HPDE6-E6E7 (cell line): ENCODE results near the gene SVBP.
A peak's percentile ranks its signal among the peaks of the same experiment; 100 is the strongest.

Source experiments
- DNase-seq: peaks from one replicate; pipeline ENCODE4 v3.0.0; 2011; ENCODE audit warnings: missing footprints; ENCODE audit errors: extremely low spot score

SVBP gene

GRCh38 chr1:42806171-42806570, 11.0 kb downstream of the SVBP start:
- DNase-seq, result no peak

- DNase-seq, result no peak
Observed at GRCh38 chr1:42801832-42802473, 15.2 kb downstream of the SVBP start.

DNA sequence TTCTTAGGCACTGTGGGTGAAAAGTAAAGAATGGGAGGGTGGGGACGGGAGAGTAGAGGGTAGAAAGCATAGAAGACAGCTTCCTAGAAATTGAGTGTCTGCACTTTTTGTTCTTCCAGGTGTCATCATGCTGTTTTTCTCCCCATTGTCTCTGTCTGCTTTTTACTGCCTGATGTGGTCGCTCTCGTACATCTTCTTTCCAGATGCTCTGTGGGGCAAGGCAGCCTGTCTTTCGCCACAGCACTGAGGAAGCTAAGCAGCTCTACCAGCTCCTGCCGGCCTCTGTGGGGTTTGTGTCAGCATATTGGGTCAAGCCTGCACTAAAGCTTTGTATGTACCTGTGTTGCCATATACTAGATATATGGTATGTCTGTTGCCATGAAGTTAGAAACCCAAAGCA, 19.2 kb downstream of the SVBP start:
- no peak for DNase-seq

- DNase-seq, result no peak
Observed at GRCh38 chr1:42797414-42797813, 19.8 kb downstream of the SVBP start.

GRCh38 chr1:42793824-42794223, 23.4 kb downstream of the SVBP start:
- no peak for DNase-seq

DNA sequence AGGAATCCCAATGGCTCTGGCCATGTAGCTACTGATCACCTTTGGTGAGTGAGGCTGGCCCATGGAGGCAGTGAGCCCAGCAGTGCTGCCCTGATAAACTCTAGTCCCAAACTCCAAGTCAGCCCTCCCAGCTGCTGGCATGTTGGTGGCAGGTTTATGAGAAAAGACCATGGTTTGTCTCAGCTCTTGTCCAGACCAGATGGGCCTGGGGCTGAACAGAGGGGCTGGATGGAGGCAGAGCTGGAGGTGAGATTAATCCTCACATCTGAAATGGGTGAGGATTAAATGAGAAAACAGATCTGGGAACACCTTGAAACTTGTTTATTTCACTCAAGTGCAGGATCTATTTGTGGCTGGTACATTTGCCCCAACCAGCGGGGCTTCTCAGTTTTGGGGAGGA, 29.2 kb downstream of the SVBP start:
- no peak for DNase-seq

GRCh38 chr1:42786097-42786496, 31.1 kb downstream of the SVBP start:
- no peak for DNase-seq

DNA sequence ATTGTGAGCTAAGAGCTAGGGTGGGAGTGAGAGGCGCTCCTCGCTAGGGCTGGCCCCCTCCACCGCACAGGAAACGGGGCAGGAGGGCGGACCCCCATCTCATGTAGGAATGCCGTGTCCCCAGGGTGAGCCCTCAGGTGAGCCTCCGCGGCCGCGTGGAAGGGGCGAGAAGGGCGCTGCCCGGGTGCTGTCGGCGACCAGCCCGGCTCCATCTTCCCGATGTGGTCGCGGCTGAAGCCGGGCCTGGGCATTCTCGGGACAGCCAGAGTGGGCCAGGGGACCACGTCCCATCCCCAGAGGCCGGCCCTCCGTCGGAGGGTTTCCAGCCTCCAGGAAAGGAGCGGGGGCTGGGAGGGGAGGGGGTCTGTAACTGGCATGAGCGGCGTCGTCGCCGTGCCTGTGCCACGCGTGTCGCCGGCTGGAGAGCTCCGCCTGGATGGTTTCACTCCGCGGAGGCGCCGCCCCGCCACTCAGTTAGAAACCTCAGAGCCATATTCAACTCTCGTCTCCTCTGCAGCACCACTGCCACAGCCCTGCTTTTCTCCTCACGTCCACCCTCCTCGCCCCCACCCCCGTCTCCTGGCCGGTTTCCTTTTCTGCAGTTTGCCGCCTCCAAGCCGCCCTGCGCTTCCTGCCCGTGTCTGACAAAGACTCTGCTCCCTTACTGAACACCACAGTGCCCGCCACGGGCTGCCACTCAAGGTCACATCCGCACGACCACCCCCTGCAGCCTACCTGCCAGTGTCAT, 32.1 kb downstream of the SVBP start, which contains the start of gene TMEM269:
TSS of gene TMEM269 (plus strand) at position 46 of the 748 bp plus-strand sequence. CDS start 4,903 bp downstream, outside the sequence.
- no peak for DNase-seq

- no peak for DNase-seq
Observed at GRCh38 chr1:42784547-42784945, 32.7 kb downstream of the SVBP start.

DNA sequence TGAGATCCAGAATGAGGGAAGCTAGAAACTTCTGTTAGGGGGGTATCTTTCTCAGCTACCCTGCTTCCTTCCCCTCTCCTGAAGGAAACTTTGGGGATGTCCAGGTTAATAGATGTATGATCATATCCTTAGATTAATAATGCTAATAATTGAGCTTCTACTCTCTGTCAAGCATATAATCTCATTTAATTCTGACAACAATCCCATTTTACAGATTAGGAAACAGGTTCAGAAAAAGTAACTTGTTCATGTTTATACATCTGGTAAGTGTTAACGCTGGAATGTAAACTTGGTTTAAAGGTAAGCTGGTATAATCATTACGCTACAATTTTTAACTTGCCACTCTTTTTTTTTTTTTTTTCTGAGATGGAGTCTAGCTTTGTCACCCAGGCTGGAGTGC, 34.1 kb downstream of the SVBP start:
- DNase-seq, result no peak

- DNase-seq, result no peak
Observed at GRCh38 chr1:42780176-42780575, 37.0 kb downstream of the SVBP start.

- no peak for DNase-seq
Observed at GRCh38 chr1:42779725-42780124, 37.5 kb downstream of the SVBP start.

DNA sequence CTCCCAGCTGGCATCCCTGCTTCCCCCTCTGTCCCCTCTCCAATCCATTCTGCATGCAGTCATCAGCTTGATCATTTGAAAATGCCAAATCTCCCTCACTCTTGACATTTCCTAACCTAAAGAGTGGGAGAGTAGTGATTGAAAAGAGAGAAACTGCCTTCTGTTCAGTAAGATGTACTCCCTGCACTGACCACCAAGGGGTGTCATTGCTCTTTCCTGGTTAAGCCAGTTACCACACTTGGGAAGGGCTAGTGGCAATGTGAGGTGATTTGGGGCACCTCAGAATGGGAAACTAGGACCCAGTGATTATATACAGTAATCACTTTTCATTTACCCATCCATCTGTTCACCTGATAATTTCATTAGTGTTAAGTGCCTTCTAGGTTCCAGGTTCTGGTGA, 39.3 kb downstream of the SVBP start:
- DNase-seq, result peak; percentile 36

- DNase-seq, result no peak
Observed at GRCh38 chr1:42776502-42776901, 40.7 kb downstream of the SVBP start.

- DNase-seq, result no peak
Observed at GRCh38 chr1:42774928-42775526, 42.2 kb downstream of the SVBP start.

DNA sequence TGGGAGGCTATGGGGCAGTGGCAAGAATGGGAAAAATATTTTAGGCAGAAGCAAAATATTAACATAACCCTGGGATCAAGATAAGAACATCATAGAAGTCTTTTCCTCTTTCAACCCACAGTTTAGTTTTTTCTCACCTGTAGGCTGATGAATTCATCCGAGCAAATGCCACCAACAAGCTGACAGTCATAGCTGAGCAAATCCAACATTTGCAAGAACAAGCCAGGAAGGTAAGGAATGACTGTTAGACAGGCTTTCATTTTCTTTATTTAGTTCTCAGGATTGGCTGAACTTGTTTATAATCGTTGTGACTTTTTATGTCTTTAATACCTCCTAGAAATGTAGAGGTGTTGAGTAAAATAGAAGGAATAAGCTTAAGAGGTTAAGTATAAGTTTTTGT, 43.8 kb downstream of the SVBP start:
- DNase-seq, result no peak

DNA sequence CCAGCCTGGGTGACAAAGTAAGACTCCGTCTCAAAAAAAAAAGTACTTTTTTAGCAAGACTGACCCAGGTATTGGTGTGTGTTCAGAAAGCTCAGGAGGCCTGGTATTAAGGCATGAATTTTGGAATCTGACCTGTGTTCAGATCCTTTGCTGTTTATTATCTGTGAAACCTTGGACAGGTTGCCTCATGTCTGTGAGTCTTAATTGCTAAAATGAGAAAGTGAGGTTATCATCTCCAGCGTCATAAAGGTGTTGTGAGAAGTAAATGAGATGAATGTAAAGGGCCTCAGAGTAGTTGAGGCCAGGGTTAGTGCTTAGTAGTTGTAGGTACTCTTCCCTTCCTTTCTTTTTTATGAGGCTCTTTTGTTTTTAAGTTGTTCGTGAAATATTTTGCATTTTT, 47.4 kb downstream of the SVBP start:
- DNase-seq, result no peak

- DNase-seq, result no peak
Observed at GRCh38 chr1:42768172-42768571, 49.0 kb downstream of the SVBP start.

DNA sequence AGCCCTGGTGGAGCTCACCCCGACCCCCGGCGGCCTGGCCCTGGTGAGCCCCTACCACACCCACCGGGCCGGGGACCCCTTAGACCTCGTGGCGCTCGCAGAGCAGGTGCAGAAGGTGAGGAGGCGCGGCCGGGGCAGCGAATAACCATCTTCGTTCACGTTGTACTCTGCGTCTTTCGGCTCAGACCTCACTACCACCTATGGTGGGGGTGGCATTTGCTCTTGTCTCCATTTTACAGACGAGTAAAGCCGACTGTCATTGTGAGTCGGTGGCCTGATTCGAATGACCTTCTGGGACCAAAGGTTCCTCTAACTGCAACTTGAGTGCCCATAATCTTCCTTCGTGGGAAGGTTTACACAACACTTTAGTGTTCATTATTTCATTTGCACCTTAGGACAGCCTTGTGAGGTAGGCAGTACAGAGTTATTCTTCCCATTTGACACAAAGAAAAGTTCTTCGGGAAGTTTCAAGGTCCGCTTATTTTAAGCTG, 49.6 kb downstream of the SVBP start:
- DNase-seq, result no peak

DNA sequence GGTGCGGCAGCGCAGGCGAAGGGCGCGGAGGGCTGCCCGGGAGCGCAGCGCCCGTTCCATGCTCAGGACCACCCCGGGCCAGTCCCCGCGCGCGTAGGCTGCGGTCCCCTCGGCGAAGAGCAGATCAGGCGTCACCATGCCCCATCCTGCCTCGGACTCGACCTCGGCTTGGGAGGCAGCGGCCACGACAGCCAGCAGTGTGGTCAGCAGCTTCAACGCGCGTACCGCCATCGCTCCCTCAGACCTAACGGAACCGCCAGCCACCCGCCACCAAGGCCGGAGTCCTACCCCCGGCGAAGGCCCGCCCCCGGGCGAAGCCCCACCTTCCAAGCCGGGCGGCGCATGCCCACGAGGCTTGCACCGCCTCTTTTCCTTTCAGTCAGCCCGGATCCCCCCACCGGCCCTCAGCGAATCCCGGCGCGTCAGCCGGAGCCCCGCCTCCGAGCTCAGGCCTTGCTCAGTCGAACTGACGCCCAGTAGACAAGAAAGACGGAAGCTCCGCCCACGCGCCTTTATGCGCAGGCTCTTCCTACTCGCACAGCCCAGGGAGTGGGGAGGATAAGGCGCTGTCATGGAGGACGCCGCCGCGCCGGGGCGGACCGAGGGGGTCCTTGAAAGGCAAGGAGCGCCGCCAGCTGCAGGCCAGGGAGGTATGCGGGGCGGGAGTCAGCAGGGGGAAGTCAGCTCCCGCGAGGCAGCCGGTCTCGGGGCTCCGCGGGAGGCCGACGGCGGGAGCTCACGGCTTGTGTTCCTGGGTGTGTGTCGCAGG, 50.3 kb downstream of the SVBP start, which contains the start of the genes C1orf50 and P3H1:
TSS of gene C1orf50 (plus strand) at position 509 of the 769 bp plus-strand sequence. CDS start at position 572, 63 bp downstream.
TSS of gene P3H1 (minus strand) at position 288 of the 769 bp plus-strand sequence. CDS start at position 231, 57 bp downstream.
- DNase-seq, result peak; percentile 95

- peak; percentile 42 for DNase-seq
Observed at GRCh38 chr1:42765832-42766740, 51.1 kb downstream of the SVBP start.
